Hematopoietic multipotent progenitor cell treated with erythropoietin and hydrocortisone succinate and interleukin-3 and kit ligand, for 17 days (in vitro differentiated cells): ENCODE data around the gene HSPBAP1.
"Not testable (repeated sequence)": the region's sequence is repeated elsewhere in the genome, so short reads cannot be mapped to it uniquely, and the experiment has no call there.

Experiments
- DNase-seq: peaks from one replicate; pipeline ENCODE4 v3.0.0-alpha.2; 2015; ENCODE audit warnings: low spot score

Gene HSPBAP1

GRCh38 chr3:122739172-122739571 is 54.5 kb downstream of the HSPBAP1 start:
- no peak for DNase-seq

GRCh38 chr3:122732682-122733525 is 60.7 kb downstream of the HSPBAP1 start:
- not testable (repeated sequence) for DNase-seq

- DNase-seq = no peak
Observed at GRCh38 chr3:122730240-122730639, 63.4 kb downstream of the HSPBAP1 start.

GRCh38 chr3:122728756-122729514 is 64.7 kb downstream of the HSPBAP1 start:
- no peak for DNase-seq

GRCh38 chr3:122728186-122728585 is 65.4 kb downstream of the HSPBAP1 start:
- no peak for DNase-seq

GRCh38 chr3:122727766-122728165 is 65.9 kb downstream of the HSPBAP1 start:
- no peak for DNase-seq

- no peak for DNase-seq
Observed at GRCh38 chr3:122727294-122727693, 66.3 kb downstream of the HSPBAP1 start.

GRCh38 chr3:122725106-122725505 is 68.5 kb downstream of the HSPBAP1 start:
- DNase-seq = no peak

GRCh38 chr3:122719273-122719921 is 74.2 kb downstream of the HSPBAP1 start:
- no peak for DNase-seq

- no peak for DNase-seq
Observed at GRCh38 chr3:122716667-122717066, 77.0 kb downstream of the HSPBAP1 start.

- DNase-seq = no peak
Observed at GRCh38 chr3:122714273-122714672, 79.4 kb downstream of the HSPBAP1 start.

GRCh38 chr3:122710616-122711251 is 82.9 kb downstream of the HSPBAP1 start:
- DNase-seq = not testable (repeated sequence)

- DNase-seq = no peak
Observed at GRCh38 chr3:122705379-122705778, 88.3 kb downstream of the HSPBAP1 start.

GRCh38 chr3:122700193-122700592 is 93.4 kb downstream of the HSPBAP1 start:
- DNase-seq = no peak

GRCh38 chr3:122697952-122698620 is 95.5 kb downstream of the HSPBAP1 start:
- no peak for DNase-seq

- DNase-seq = no peak
Observed at GRCh38 chr3:122695927-122696561, 97.6 kb downstream of the HSPBAP1 start.

- no peak for DNase-seq
Observed at GRCh38 chr3:122694966-122695365, 98.7 kb downstream of the HSPBAP1 start.

GRCh38 chr3:122692674-122693073 is 101.0 kb downstream of the HSPBAP1 start:
- no peak for DNase-seq

- no peak for DNase-seq
Observed at GRCh38 chr3:122691195-122691594, 102.4 kb downstream of the HSPBAP1 start.

- no peak for DNase-seq
Observed at GRCh38 chr3:122690096-122690495, 103.5 kb downstream of the HSPBAP1 start.
